ENCODE measurements around the gene PIK3CA.

GRCh38 chr3:179278932-179279693 lies 131.0 kb downstream of the PIK3CA start:
- TF ChIP-seq CTCF (conservative IDR thresholded peaks at IDR 0.05; ENCODE audit: low read length), result no peak
- no peak for TF ChIP-seq EZH2phosphoT487 (IDR thresholded peaks at IDR 0.05; ENCODE audit: borderline replicate concordance, low read depth, low read length)

Measured in OCI-LY7 (cell line).